Lower leg skin (tissue), 4 donors: ENCODE results near the gene ABHD17C. TPM values are rescaled to one million over a fixed set of nuclear protein-coding genes. Genes with fewer than 3 reads are reported as not detected.

Source experiments
- DNase-seq, 2 donors: peaks; one replicate each; pipeline ENCODE4 v3.0.0-alpha.2; 2019; ENCODE audit warnings: low spot score in 2 of 2
- H3K4me3 ChIP-seq: fragments of 200-600 bp; sonication (generic); 2 replicates; pipeline ENCODE4 v1.5.1; 2017; ENCODE audit warnings: mild to moderate bottlenecking, low read depth; ENCODE audit not compliant: poor library complexity, severe bottlenecking
- CTCF ChIP-seq, 3 donors: fragments of 450-650 bp; IDR thresholded peaks; one replicate each; pipeline ENCODE4 v1.5.1; 2016; ENCODE audit warnings: antibody characterized with exemption in 3 of 3, mild to moderate bottlenecking in 3 of 3, moderate library complexity in 2 of 3
- POLR2A ChIP-seq, 2 donors: fragments of 450-650 bp; IDR thresholded peaks; one replicate each; pipeline ENCODE4 v1.6.1; 2016 to 2017; ENCODE audit warnings: antibody characterized with exemption in 2 of 2, mild to moderate bottlenecking in 1 of 2, moderate library complexity in 1 of 2
- WGBS, 2 donors: methylation state at CpG; one replicate each; pipeline ENCODE4 v1.1.5; 2018; 5-methylcytosine and 5-hydroxymethylcytosine counted together
- intact Hi-C: fragments of 100-400 bp; cut with DNase I; formaldehyde crosslinking; loops from one replicate; pipeline ENCODE4 v1.15.0; 2023; ENCODE audit warnings: low total_unique reads
- total RNA-seq, 4 donors: library from RNA; depleted of rRNA; stranded (reverse); fragments of >200 nt; gene quantifications; one replicate each; pipeline ENCODE4 v1.1.0, GENCODE V29; 2016

ABHD17C gene
- total RNA-seq, 4 donors from 2014 or later, result 18.0 to 28.5 (median 26.2) TPM

GRCh38 chr15:80778964-80779657 is 84.0 kb downstream of the ABHD17C start, which contains the start of gene CEMIP:
Gene CEMIP, plus strand, starts transcription at chr15:80779370. Its CDS starts 94,510 bp downstream, at chr15:80873880.
- H3K4me3 ChIP-seq, result peak within 1 kb of the TSS; percentile 19
- intact Hi-C loops, result loop anchor here (2.0 to 10.0 kb wide), 3 partner anchors 154 to 322 kb away; no protein-coding TSS in a partner anchor
- 1 to 2% methylated on average over 54 to 71 of the region's 75 CpGs for WGBS, 2 donors
- TF ChIP-seq CTCF (IDR thresholded peaks at IDR 0.05), result no peak
- TF ChIP-seq POLR2A (IDR thresholded peaks at IDR 0.05), result no peak
- DNase-seq, result peak; percentile 49 to 93

- peak overlapping the region; percentile 19 for H3K4me3 ChIP-seq
- TF ChIP-seq POLR2A (IDR thresholded peaks at IDR 0.05) (no peak), CTCF (IDR thresholded peaks at IDR 0.05) (no peak)
- DNase-seq, result no peak
- WGBS, 2 donors, result 2 to 3% methylated on average over 31 to 45 of the region's 45 CpGs
- intact Hi-C loops, result loop anchor here (2.0 to 10.0 kb wide), 4 partner anchors 155 to 323 kb away; no protein-coding TSS in a partner anchor
Measured at GRCh38 chr15:80779658-80780415, 84.7 kb downstream of the ABHD17C start.

DNA sequence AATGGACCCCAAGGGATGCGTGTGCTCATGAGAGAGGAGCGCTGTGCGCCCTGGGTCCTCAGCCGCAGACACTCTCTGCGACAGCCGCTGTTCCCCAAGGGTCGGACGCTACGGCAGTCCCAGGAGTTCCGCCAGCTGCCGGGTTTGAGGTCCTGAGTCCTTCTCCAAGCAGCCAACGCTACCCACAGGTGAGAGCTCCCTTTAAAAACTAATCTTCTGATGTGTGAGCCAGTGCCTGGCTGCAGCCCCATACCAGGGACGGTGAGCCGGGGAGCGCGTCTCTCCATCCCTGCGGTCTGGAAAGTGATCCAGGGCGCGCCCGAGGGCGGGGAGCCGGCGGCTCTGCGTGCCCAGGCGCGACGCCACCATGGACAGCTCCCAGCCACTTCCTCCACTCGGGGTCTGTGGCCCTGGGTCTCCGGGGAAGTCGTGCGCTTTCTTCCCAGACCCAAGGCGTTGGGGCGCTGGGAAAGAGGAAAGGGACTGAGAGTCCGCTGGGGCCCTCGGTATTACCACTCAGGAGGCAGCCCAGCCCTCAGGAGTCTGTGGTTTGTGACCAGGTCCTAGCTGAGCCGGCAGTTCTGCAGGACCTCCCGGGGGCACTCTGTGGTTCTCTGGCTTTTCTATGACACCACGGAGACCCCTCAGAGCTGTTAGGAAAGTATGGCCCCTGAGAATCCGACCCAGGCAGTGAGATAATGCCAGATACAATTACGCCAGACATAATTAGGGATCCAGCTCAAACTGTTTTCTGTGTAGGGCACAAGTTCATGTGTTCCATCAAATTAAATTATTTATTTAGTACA is 85.5 kb downstream of the ABHD17C start:
- intact Hi-C loops, result loop anchor here (10.0 kb wide), 1 partner anchor 184 kb away; no protein-coding TSS in a partner anchor
- no peak overlapping the region for H3K4me3 ChIP-seq
- no peak for DNase-seq

GRCh38 chr15:80783260-80783659 is 88.2 kb downstream of the ABHD17C start:
- no peak overlapping the region for H3K4me3 ChIP-seq
- intact Hi-C loops, result loop anchor here (10.0 kb wide), 1 partner anchor 182 kb away; no protein-coding TSS in a partner anchor
- TF ChIP-seq CTCF (IDR thresholded peaks at IDR 0.05) (no peak), POLR2A (IDR thresholded peaks at IDR 0.05) (no peak)
- DNase-seq, result no peak

More for the DNA sequence above, 85.5 kb downstream of the ABHD17C start:
- TF ChIP-seq POLR2A (IDR thresholded peaks at IDR 0.05), result no peak
- no peak for TF ChIP-seq CTCF (IDR thresholded peaks at IDR 0.05)
- WGBS, 2 donors, result 12 to 22% methylated on average over 21 to 22 of the region's 40 CpGs

GRCh38 chr15:80785335-80785734 is 90.2 kb downstream of the ABHD17C start:
- 93% methylated on average over 5 of the region's 5 CpGs for WGBS, 2 donors
- intact Hi-C loops, result loop anchor here (10.0 kb wide), 1 partner anchor 179 kb away; no protein-coding TSS in a partner anchor

More at GRCh38 chr15:80785335-80785734, 90.2 kb downstream of the ABHD17C start:
- H3K4me3 ChIP-seq, result no peak overlapping the region
- TF ChIP-seq POLR2A (IDR thresholded peaks at IDR 0.05) (no peak), CTCF (IDR thresholded peaks at IDR 0.05) (no peak)
- peak in 1 of 2 donors; percentile 25 for DNase-seq
